Measurements from ENCODE around the gene TPTE.
"Not testable (repeated sequence)": the region's sequence is repeated elsewhere in the genome, so short reads cannot be mapped to it uniquely, and the experiment has no call there.

Gene TPTE

DNA sequence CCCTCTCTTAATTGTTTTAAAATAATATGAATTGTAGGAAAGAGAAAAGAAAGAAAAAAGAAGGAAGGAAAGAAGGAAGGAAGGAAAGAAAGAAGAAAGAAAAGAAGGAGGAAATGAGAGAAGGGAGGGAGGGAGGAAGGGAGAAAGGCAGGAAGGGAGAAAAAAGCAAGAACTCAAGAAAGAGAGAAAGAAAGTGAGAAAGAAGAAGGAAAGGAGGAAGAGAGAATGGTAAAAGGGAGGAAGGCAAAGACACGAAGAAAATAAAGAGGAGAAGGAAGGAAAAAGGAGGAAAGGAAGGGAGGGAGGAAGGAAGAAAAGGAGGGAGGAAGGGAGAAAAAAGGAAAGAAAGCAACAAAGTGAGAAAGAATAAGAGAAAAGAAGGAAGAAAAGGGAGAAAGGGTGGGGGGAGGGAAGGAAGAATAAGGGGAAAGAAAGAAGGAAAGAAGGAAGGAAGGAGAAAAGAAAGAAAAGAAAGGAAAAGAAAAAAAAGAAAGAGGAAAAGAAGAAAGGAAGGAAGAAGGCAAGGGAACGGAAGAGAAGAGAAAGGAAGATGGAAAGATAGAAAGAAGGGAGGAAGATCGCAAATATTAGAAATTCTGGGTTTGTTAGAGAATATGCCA, 95.9 kb downstream of the TPTE start:
- ATAC-seq: not testable (repeated sequence)

DNA sequence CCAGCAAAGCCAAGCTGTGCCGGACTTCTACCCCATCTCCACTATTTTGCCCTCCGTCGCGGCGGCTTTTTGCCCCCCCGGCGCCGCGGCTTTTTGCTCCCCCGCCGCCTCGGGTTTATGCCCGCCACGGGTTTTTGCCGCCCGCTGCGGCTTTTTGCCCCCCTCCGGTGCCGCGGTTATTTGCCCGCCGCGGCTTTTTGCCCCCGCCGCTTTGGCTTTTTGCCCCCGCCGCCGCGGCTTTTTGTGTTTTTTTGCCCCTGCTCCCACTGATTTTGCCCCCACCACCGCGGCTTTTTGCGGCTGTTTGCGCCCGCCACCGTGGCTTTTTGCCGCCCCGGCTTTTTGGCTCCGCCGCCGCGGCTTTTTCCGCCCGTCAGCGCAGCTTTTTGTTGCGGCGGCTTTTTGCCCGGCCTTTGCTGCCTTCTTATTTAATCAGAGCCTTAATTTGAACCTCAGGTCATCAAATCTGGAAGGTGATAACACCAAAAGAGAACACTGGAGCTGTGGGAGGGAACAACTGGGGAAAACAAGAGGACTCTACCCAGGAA, 106.0 kb downstream of the TPTE start:
- ATAC-seq: no peak

DNA sequence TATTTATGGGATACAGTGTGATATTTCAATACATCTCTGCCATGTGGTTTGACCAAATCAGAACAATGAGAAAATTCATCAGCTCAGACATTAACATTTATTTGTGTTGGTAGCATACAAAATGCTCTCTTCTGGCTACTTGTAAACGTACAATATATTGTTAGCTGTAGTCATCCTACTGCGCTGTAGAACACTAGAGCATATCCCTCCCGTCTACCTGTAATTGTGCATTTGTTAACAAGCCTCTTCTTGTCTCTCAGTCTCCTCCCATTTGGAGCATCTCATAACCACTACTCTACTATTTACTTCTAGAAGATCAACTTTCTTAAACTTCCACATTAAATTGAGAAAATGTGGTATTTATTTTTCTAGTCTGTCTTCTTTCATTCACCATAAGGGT, 107.9 kb downstream of the TPTE start:
- ATAC-seq: not testable (repeated sequence)

DNA sequence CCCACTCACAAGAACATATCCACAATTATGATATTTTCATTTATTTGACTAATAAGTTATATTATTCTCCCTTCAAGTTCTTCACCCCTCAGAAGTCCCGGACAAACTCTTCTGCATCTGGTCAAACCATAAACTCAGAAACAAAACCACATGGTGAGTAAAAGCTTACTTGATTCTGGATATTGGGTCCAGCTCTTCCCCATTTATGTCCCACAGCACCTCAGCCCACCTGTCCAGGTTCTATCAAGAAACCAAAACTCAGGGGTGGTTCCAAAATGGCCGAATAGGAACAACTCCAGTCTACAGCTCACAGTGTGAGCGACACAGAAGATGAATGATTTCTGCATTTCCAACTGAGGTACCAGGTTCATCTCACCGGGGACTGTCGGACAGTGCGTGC, 109.4 kb downstream of the TPTE start:
- ATAC-seq: not testable (repeated sequence)

DNA sequence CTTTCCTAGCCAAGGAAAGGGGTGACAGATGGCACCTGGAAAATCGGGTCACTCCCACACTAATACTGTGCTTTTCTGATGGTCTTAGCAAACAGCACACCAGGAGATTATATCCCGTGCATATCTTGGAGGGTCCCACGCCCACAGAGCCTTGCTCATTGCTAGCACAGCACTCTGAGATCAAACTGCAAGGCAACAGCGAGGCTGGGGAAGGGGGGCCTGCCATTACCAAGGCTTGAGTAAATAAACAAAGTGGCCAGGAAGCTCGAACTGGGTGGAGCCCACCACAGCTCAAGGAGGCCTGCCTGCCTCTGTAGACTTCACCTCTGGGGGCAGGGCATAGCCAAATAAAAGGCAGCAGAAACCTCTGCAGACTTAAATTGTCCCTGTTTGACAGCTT, 109.9 kb downstream of the TPTE start:
- not testable (repeated sequence) for ATAC-seq

DNA sequence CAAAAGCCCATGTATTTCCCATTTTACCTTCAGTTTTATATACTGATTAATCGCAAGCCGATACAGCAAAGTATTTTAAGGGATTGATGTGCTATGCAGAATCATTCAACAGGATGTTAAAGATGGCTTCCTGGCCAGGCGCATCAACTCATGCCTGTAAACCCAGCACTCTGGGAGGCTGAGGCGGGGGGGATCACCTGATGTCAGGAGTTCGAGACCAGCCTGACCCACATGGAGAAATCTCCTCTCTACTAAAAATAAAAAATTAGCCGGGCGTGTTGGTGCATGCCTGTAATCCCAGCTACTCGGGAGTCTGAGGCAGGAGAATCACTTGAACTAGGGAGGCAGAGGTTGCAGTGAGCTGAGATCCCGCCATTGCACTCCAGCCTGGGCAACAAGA, 116.8 kb downstream of the TPTE start:
- not testable (repeated sequence) for ATAC-seq

DNA sequence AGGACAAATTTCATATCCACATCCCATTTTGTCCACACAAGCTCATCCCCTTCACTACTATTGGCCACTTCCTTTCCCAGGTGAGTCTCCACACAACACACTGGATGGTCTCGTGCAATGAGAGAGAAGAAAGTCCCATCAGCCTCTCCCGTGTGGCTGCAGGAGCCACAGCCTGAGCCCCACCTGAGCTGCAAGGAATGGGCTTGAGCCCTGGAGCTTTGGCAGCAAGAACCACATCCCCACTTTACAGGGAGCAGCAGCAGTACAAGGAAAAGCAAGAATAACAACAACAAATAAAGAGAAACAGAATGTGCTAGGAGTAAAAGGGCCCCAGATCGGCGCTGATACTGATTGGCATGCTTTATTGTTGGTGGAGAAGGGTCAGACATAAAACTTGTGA, 117.7 kb downstream of the TPTE start:
- no peak for ATAC-seq

DNA sequence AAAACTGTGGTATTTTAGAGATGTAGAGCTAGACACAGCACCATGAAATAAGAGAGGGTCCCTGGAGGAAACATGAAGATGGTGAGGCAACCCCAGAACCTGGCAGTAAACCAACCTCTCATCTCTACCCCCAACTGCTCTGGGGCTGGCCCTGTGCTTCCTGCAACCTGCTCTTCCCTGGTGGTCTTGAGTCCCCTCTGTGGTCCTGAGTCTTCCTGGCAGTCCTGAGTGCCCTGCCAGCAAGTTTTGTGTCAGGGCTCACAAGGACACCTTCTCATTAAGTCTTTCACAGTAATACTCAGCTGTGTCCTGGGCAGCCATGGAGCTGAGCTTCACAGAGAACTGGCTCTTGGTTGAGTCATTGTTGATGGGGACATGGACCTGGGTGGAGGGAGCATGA, 118.4 kb downstream of the TPTE start:
- not testable (repeated sequence) for ATAC-seq

DNA sequence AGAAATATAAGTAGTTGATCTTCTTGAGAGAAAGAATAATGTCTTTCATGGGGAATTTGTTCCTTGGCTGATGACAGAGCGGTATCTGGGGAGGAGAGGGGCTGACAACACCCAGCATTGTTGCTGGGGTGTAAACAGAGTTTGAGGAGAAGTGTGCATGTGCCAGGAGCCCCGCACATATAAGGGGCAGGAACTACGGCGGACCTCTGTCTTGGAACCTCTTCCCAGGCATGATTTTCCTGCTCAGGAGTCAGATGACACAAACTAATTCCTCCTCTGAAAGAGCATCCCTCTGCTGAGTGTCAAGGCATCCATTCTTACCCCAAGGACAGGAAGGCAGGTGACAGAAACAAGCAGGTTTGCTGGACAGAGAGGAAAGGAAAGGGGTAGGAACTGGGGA, 119.1 kb downstream of the TPTE start:
- no peak for ATAC-seq

DNA sequence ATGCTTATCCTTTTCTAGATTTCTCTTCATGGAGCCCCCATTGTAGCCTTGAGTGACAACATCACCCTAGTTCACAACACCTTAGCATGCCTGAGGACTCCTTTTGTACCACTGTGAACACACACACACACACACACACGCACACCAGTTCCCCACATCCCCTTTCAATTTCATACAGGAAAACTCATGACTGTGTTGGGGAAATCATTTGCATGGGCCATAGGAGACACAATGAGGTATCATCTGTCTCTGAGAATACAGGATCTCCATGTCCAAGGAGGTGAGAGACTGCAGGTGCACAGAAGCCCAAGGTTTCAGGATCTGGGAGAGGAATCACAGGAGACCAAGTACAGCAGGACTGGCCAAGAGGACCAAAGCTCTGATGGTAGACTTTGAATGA, 119.7 kb downstream of the TPTE start:
- no peak for ATAC-seq

DNA sequence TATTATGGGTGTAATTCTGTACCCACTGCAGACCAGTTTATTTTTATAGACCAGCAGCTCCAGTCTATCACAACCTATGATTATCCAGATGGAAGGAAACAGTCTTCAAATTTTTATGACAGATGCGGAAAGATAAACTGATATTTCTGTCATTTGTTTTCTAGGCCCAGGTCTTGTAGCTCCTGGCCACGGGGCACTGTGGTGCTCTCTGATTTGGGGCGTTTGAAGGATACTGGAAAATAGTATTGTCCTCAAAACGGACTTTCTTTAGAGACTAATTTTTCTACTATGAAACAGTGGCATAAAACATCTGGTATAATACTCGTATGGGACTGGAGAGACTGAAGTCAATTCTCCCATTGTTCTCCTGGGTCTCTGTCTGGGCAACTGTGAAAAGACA, 124.3 kb downstream of the TPTE start:
- ATAC-seq: not testable (repeated sequence)

DNA sequence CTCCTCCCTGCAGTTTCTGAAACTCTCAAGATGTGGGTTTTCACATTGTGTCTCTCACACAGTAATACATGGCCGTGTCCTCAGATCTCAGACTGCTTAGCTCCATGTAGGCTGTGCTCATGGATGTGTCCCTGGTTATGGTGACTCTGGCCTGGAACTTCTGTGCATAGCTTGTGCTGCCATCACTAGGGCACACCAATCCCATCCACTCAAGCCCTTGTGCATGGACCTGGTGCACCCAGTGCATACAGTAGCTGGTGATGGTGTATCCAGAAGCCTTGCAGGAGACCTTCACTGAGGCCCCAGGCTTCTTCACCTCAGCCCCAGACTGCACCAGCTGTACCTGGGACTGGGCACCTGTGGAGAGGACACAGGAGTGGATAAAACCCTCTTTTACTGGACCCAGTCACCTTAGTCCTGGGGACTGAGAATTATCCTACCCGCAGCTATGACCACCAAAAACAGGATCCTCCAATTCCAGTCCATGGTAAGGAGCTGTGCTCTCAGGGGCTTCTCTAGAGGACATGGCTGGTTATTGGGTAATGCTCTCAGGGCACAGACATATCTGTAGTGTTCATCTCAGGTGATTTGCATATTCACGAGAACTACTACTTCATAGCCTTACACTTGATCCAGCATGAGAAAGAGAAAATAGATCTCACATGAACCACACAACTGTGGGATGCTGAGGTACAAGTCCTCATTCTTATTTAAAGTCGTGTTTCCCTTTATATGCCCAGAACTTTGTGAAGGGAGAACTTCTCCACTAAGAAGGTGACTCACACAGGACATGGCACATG, 128.2 kb downstream of the TPTE start:
- not testable (repeated sequence) for ATAC-seq

DNA sequence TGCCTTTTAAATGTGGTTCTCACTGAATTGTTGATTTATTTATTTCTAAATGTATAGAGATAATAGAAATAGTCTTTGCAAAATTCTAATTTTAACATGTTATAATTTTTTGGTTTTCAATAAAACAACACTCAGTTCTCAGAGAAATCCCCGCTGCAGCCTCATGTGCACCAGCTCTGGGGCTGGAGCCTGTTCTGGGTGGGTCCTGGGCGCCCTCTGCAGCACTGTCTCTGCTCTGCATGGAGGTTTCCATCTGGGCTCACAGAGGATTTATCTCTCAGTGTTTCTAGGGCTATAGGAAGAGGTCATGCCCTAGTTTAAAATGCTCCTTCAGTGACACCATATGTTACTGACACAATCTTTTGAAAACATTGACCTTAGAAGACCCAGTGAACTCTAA, 128.9 kb downstream of the TPTE start:
- ATAC-seq: not testable (repeated sequence)
